GM12864 (cell line): ENCODE measurements around the gene NDUFS2.

ENCODE experiments used
- DNase-seq: peaks from one replicate; pipeline ENCODE4 v3.0.0-alpha.2; 2011; ENCODE audit warnings: low read depth
- H3K4me3 ChIP-seq: 2 replicates; pipeline ENCODE4 v1.5.1; 2011; ENCODE audit warnings: mild to moderate bottlenecking, low read depth, low read length, control low read depth
- TF ChIP-seq, protein P1 (sequence below): IDR thresholded peaks from 2 replicates; pipeline ENCODE4 v1.5.1; 2011; ENCODE audit warnings: low read depth, mild to moderate bottlenecking, moderate library complexity, low read length, control low read depth, inconsistent platforms; ENCODE audit errors: missing control alignments

The NDUFS2 gene

DNA sequence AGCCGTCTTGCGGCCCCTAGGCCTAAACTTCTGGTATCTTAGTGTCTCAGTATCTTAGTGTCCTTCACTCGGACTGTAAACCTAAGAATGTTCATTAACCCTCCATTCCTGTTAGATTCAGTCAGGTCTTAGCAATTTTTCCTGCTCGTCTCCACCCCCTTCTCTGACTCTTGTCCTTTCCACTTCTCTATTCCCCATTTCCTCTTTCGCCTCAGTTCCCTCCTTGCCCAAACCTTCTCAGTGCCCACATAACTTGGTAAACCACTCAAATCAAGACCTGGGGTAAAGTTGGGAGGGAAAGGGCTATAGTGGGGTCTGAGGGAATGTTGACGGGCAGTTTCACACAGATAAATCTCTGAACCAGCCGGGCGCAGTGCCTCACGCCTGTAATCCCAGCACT lies 12.2 kb downstream of the NDUFS2 start:
- no peak for DNase-seq
- no peak overlapping the region for H3K4me3 ChIP-seq
- TF ChIP-seq, protein P1, sequence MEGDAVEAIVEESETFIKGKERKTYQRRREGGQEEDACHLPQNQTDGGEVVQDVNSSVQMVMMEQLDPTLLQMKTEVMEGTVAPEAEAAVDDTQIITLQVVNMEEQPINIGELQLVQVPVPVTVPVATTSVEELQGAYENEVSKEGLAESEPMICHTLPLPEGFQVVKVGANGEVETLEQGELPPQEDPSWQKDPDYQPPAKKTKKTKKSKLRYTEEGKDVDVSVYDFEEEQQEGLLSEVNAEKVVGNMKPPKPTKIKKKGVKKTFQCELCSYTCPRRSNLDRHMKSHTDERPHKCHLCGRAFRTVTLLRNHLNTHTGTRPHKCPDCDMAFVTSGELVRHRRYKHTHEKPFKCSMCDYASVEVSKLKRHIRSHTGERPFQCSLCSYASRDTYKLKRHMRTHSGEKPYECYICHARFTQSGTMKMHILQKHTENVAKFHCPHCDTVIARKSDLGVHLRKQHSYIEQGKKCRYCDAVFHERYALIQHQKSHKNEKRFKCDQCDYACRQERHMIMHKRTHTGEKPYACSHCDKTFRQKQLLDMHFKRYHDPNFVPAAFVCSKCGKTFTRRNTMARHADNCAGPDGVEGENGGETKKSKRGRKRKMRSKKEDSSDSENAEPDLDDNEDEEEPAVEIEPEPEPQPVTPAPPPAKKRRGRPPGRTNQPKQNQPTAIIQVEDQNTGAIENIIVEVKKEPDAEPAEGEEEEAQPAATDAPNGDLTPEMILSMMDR, result no peak

DNA sequence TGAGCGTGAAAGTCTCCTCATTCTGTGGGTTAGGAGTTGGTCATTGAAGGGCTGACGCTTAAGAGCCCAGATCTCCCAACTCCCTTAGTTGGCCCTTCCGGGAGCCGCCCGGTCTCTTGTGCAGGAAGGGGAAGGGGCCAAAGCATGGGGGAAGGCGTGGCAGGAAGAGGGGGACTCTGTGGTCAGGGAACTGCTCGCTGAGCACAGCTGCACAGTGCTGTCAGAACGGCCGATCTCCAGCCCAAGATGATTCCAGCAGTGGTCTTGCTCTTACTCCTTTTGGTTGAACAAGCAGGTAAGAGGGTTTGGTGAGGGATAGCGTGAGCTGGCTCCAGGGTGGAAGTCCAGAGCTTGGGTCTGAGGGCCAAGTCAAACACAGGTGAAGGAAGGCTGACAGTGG lies 12.9 kb downstream of the NDUFS2 start, which contains the start of gene FCER1G:
TSS of gene FCER1G (plus strand) at position 220 of the 400 bp plus-strand sequence. CDS start at position 247, 27 bp downstream.
- no peak for DNase-seq
- TF ChIP-seq, protein P1, result no peak
- no peak within 1 kb of the TSS for H3K4me3 ChIP-seq

DNA sequence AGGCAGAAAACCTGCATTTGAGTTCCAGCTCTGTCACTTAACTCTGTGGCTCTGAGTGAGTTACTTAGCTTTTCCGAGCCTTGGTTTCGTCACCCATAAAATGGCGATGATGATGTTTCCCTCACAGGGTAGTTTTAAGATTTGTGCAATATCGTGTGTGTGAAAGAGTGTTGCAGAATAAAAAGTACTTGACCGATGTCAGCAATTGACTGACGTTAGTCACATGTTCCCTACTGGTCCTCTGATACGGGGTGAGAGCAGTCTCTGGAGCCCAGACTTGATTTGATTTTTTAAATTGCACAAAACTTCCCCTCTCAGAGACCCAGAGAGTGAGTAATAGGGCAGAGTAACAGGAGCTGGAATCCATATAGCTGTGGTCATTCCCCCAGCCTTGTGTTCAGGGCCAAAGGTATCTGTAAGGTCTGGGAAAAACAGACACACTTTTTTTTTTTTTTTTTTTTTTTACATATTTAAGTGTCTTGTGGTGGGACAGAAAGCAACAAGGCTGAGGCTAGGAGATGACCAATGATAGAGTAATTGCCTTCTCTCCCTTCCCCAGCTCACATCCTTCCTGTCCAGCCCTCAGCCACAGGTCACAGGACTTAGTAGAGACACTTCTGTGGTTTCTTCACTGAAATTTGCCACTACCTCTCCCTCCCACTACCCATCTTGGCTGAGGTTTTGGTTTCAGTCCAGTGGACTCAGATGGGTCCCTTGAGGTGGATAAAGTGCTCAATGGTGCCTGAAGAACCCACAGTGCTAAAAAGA lies 15.0 kb downstream of the NDUFS2 start:
- peak; percentile 66 for DNase-seq
- TF ChIP-seq, protein P1, result no peak
- H3K4me3 ChIP-seq, result no peak overlapping the region

DNA sequence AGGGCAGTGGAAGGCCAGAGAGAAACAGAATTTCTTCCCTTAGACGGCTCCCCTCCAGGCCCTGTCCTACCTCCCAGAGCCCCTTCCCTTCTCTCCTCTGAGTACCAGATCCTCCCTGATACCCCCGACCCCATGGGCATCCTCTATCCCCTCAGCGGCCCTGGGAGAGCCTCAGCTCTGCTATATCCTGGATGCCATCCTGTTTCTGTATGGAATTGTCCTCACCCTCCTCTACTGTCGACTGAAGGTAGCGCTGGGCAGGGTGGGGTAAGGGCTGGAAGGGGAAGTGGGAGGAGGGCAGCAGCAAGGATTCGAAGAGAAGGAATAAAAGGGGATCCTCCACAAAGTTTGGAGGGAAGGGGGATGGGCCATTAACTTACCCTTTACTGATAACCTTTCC lies 15.7 kb downstream of the NDUFS2 start:
- TF ChIP-seq, protein P1, result no peak
- DNase-seq, result no peak
- H3K4me3 ChIP-seq, result no peak overlapping the region

DNA sequence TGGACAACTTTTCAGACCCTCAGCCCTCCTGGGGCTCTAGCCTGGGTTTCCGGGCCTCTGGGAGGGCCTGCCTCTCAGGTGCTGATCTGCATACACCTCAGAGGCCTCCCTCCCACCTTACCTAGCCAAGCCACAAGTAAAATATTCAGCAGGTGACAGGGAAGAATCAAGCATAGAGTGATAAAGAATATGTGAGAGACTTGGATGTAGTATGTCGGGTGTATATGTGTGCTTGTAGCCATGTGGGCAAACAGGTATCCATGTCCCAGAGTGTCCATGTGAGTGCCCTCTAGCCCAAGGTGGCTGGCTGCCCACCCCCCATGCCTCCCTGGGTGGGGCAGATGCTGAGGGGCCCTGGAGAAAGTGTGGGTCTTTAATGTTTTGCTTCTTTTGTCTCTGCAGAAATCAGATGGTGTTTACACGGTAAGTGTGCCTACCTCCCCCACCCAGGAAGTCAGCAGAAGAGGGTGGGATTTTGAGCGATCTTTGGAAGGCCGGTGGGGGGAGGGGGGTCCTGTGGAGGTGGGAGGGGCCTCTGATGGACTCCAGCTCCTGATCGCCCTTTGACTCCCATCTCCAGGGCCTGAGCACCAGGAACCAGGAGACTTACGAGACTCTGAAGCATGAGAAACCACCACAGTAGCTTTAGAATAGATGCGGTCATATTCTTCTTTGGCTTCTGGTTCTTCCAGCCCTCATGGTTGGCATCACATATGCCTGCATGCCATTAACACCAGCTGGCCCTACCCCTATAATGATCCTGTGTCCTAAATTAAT lies 16.3 kb downstream of the NDUFS2 start:
- no peak overlapping the region for H3K4me3 ChIP-seq
- DNase-seq, result no peak
- TF ChIP-seq, protein P1, result no peak

DNA sequence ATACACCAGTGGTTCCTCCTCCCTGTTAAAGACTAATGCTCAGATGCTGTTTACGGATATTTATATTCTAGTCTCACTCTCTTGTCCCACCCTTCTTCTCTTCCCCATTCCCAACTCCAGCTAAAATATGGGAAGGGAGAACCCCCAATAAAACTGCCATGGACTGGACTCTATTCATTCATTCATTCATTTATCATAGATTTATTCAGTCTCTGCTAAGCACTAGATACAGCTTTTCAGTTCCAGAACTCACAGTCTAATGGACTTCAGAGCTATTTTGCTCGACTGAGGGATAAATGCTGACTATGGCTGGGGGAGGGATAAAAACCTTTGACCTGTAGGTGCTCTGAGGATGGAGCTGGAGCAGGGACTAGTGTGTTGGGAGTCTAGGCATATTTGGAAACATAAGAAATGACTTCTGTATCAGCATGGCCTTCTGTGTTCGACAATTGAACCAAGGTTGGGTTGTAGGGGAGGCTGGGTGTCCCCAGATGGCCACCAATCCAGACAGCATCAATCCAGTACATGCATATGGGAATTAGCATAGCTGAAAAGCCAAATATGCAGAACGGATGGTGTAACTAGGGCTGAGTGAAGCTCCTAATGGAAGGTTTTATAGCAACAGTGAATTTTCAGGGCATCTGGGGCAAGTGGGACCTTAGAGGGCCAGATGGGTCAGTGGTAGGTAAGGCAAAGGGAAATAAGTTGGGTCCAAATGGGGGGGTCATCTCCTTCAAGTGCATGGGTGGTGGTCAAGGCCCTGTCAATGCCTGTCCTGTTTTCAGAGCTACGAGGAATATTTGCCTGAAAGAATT lies 17.1 kb downstream of the NDUFS2 start:
- TF ChIP-seq, protein P1, result no peak
- H3K4me3 ChIP-seq, result no peak overlapping the region
- DNase-seq, result no peak
